Measurements from ENCODE around the gene HYI.
"Not testable (repeated sequence)": the region's sequence is repeated elsewhere in the genome, so short reads cannot be mapped to it uniquely, and the experiment has no call there.

The HYI gene

GRCh38 chr1:43453442-43454269, at the start of gene HYI:
Gene HYI, minus strand, starts transcription at chr1:43453931. Its CDS starts 138 bp downstream, at chr1:43453793.
- DNase-seq, result peak; percentile 64 to 66

- not testable (repeated sequence) for DNase-seq
These were observed 48.1 kb upstream of the HYI start for GRCh38 chr1:43501806-43502205.

- no peak for DNase-seq
These were observed 46.2 kb upstream of the HYI start for GRCh38 chr1:43499898-43500297.

GRCh38 chr1:43495204-43495603, 41.5 kb upstream of the HYI start:
- no peak for DNase-seq

- no peak for DNase-seq
These were observed 40.1 kb upstream of the HYI start for GRCh38 chr1:43493661-43494450.

- DNase-seq, result no peak
These were observed 39.1 kb upstream of the HYI start for GRCh38 chr1:43492826-43493225.

GRCh38 chr1:43491061-43491460, 37.3 kb upstream of the HYI start:
- DNase-seq, result no peak

- DNase-seq, result no peak
These were observed 34.4 kb upstream of the HYI start for GRCh38 chr1:43488165-43488564.

GRCh38 chr1:43484367-43484766, 30.6 kb upstream of the HYI start:
- DNase-seq, result no peak

- no peak for DNase-seq
These were observed 28.5 kb upstream of the HYI start for GRCh38 chr1:43482215-43482614.

GRCh38 chr1:43481491-43481890, 27.8 kb upstream of the HYI start:
- DNase-seq, result no peak

GRCh38 chr1:43479414-43479813, 25.7 kb upstream of the HYI start:
- DNase-seq, result no peak

GRCh38 chr1:43477716-43478115, 24.0 kb upstream of the HYI start:
- DNase-seq, result no peak

- DNase-seq, result not testable (repeated sequence)
These were observed 22.1 kb upstream of the HYI start for GRCh38 chr1:43475611-43476401.

GRCh38 chr1:43473463-43473862, 19.7 kb upstream of the HYI start:
- DNase-seq, result no peak

- DNase-seq, result not testable (repeated sequence)
These were observed 18.9 kb upstream of the HYI start for GRCh38 chr1:43472463-43473151.

- no peak for DNase-seq
These were observed 18.3 kb upstream of the HYI start for GRCh38 chr1:43472087-43472462.

- DNase-seq, result no peak
These were observed 16.2 kb upstream of the HYI start for GRCh38 chr1:43469932-43470331.

GRCh38 chr1:43468414-43468813, 14.7 kb upstream of the HYI start:
- DNase-seq, result no peak

- no peak for DNase-seq
These were observed 12.7 kb upstream of the HYI start for GRCh38 chr1:43466403-43466802.

GRCh38 chr1:43465505-43466067, 11.9 kb upstream of the HYI start:
- no peak for DNase-seq
